Rectal smooth muscle tissue (tissue), 1 donor: ENCODE data around the gene BAZ1B.
"Not testable (repeated sequence)": the region's sequence is repeated elsewhere in the genome, so short reads cannot be mapped to it uniquely, and the experiment has no call there.

Experiments
- H3K27ac ChIP-seq: one replicate; pipeline ENCODE4 v1.7.0; 2013; ENCODE audit warnings: low read depth, low read length, inconsistent platforms
- H3K27me3 ChIP-seq: one replicate; pipeline ENCODE4 v1.7.0; 2013; ENCODE audit warnings: low read length; ENCODE audit not compliant: control insufficient read depth, insufficient read depth
- H3K36me3 ChIP-seq: one replicate; pipeline ENCODE4 v1.7.0; 2013; ENCODE audit warnings: low read length; ENCODE audit not compliant: control insufficient read depth, insufficient read depth
- H3K4me1 ChIP-seq: one replicate; pipeline ENCODE4 v1.7.0; 2013; ENCODE audit warnings: low read length; ENCODE audit not compliant: control insufficient read depth, insufficient read depth
- H3K4me3 ChIP-seq: one replicate; pipeline ENCODE4 v1.7.0; 2013; ENCODE audit warnings: low read length
- H3K9ac ChIP-seq: one replicate; pipeline ENCODE4 v1.7.0; 2013; ENCODE audit warnings: low read length

BAZ1B gene

DNA sequence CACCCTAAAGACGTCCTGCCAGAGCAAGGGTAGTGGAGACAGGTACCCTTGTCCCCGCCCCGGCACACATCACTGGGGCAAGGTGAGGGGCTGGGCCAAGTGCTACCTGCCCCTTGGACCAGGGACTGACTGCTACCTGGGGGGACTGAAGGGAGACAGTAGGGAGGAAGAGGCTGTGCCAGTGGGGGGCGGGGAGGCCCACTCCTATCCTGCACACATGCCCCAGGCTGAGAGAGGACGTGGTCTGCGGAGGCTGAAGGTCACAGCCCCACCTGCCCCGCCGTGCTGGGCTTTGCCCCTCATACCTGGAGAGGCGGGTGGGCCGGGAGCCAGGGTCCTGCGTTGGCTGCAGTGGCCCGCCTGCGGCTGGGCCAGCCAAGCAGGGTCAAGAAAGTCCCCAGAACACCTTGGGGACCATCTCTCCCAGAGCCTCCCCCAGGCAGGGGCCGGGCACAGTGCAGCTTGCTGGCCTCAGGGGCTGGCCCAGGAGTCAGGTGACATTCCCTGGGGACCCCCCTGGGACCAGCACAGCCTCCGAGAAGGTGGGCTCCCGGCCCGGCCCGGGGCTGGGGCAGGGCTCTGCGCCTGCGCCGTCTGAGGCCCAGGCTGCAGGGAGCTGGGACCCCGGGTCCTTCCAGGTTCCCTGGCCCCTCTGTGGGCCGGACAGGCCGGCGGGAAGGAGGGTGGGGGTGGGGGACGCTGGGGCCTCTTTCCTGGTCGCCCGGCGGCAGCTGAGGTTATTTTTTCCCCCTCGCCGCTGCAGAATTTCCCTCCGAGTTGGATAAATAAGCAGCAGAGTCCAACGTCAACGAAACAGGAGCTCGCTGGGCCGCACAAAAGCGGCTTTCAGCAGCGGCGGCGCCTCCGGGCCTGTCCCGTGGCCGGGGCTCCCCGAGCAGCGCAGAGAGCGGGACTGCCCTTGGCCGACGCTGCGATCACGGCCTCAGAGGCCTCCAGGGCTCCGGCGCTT lies 98.3 kb downstream of the BAZ1B start:
- Histone ChIP-seq H3K27me3 (peaks cover under 1% of the 10 kb centered on the region), H3K9ac (no peak overlapping the region), H3K4me1 (no peaks in the 10 kb centered on the region), H3K36me3 (no peaks in the 10 kb centered on the region), H3K4me3 (no peak overlapping the region), H3K27ac (no peak overlapping the region)

DNA sequence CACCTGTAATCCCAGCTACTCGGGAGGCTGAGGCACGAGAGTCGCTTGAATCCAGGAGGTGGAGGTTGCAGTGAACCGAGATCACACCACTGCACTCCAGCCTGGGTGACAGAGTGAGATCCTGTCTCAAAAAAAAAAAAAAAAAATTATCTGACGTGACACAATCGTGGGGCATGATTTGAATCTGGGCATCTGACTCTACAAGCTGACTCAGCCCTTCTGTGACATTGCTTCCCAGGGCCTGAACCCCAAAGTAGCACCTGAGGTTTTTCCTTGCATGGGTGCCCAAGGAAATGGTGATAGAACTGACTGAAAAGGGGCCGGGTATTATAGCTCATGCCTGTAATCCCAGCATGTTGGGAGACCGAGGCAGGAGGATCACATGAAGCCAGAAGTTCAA lies 101.5 kb downstream of the BAZ1B start:
- H3K27ac ChIP-seq: not testable (repeated sequence)

GRCh38 chr7:73420016-73420415 lies 102.1 kb downstream of the BAZ1B start:
- not testable (repeated sequence) for H3K4me1 ChIP-seq

More for the DNA sequence above, 101.5 kb downstream of the BAZ1B start:
- not testable (repeated sequence) for H3K36me3 ChIP-seq, H3K27me3 ChIP-seq, H3K4me3 ChIP-seq, H3K9ac ChIP-seq, H3K4me1 ChIP-seq

GRCh38 chr7:73418113-73418703 lies 103.9 kb downstream of the BAZ1B start:
- Histone ChIP-seq H3K4me3 (no peak overlapping the region), H3K36me3 (no peaks in the 10 kb centered on the region), H3K4me1 (no peaks in the 10 kb centered on the region), H3K27me3 (no peaks in the 10 kb centered on the region), H3K27ac (no peak overlapping the region), H3K9ac (no peak overlapping the region)

More at GRCh38 chr7:73420016-73420415, 102.1 kb downstream of the BAZ1B start:
- not testable (repeated sequence) for H3K9ac ChIP-seq, H3K36me3 ChIP-seq, H3K27ac ChIP-seq, H3K4me3 ChIP-seq, H3K27me3 ChIP-seq

DNA sequence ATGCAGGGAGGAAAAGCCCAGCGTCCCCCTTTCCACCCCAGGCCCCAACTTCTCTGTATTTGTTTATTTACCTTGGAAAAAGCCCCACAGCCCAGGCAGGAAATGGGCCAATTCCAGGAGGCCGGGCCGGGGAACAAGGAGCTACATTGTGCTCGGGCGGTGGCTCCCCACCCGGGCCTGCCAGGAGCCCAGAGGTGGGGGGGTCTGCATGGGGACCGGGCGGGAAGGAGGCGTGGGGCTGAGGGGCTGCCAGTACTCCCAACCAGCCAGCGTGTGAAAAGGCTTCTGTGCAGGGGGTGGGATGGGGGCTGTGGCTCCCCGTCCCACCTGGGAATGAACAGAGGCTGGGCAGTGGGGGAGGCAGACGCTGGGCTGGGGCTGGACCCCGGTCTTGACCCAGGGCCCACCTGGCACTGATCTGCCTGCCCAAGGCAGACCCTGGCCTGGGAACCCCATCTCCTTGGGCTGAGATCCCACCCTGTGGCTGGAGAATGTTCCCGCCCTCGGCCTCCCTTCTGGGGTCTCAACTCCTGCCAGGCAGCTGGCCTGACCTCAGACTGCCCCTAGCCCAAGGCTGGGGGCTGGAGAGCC lies 111.5 kb downstream of the BAZ1B start:
- H3K36me3 ChIP-seq, H3K4me3 ChIP-seq, H3K4me1 ChIP-seq, H3K27ac ChIP-seq, H3K27me3 ChIP-seq, H3K9ac ChIP-seq: not testable (repeated sequence)

GRCh38 chr7:73404860-73405259 lies 117.2 kb downstream of the BAZ1B start:
- not testable (repeated sequence) for H3K36me3 ChIP-seq, H3K27me3 ChIP-seq, H3K27ac ChIP-seq, H3K4me1 ChIP-seq, H3K4me3 ChIP-seq, H3K9ac ChIP-seq

DNA sequence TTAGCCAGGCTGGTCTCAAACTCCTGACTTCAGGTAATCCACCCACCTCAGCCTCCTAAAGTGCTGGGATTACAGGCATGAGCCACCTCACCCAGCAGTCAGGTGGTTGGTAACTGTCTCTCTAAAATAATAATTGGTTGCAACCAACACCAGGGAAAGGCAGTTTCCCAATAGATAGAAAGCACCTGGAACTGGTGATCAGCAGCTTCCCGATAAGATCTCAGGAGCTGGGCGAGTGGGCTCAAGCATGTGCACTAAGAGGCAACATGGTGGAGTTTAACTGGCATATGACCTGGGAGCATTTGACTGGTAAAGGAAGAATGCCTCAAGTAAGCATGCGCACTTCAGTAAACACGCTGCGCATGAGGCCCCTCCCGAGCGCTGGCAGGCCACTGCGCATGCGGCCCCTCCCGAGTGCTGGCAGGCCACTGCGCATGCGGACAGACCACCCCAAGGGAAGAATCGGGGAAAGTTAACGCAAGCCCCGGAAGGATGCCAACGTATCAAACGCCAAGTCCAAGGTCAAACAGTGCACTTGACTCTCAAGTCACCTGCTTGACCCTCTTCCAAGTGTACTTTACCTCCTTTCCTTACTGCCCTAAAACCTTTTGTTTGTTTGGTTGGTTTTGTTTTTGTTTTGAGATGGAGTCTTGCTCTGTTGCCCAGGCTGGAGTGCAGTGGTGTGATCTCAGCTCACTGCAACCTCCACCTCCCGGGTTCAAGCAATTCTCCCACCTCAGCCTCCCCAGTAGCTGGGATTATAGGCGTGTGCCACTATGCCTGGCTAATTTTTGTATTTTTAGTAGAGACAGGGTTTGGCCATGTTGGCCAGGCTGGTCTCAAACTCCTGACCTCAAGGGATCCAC lies 122.7 kb downstream of the BAZ1B start:
- not testable (repeated sequence) for H3K27me3 ChIP-seq, H3K4me1 ChIP-seq, H3K9ac ChIP-seq, H3K36me3 ChIP-seq, H3K27ac ChIP-seq
- peak overlapping the region; percentile 50 for H3K4me3 ChIP-seq

GRCh38 chr7:73397521-73398281 lies 124.4 kb downstream of the BAZ1B start:
- H3K36me3 ChIP-seq: no peaks in the 10 kb centered on the region
- no peak overlapping the region for H3K27ac ChIP-seq
- H3K4me3 ChIP-seq: no peak overlapping the region
- no peaks in the 10 kb centered on the region for H3K27me3 ChIP-seq
- no peak overlapping the region for H3K9ac ChIP-seq
- H3K4me1 ChIP-seq: no peaks in the 10 kb centered on the region

DNA sequence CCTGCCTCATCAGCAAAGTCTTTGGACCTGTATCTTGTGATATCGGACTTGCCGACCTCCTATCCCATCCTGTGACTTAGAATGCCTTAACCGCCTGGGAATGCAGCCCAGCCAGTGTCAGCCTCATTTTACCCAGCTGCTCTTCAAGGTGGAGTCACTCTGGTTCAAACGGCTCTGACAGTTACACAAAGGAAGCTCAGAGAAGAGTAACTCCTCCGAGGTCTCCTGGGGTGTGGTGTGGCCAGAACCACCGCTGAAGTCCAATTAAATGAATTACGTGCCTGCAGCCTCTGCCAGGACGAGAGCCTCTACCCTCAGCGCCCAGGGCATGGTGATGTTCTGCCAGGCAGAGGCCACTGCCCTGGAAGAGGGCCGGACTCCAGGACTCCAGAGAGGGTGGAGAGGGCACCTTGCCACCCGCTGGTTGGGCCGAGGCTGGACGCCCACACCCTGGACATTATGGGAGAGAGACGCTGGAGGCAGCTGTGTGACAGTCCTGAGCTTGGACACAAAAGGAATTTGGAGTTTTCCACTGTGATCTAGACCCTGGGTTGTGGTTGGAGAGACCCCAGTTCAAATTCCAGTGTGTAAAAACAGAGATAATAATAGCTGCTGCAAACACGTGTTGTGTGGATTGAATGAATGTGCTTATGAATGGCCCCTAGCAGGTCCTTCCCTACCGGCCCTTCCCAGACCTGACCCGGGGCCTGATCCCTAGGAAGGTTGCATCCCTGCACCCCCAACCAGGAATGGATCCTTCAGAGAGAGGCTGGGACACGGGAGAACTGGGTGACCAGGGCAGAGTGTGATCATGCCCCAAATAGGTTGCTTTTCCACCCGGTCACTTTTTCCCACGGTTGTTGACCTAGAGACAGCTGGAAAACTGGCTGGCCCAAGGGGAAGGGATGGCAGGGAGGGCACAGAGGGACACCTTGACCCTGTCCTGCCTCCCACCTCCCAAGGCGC lies 126.3 kb downstream of the BAZ1B start:
- no peak overlapping the region for H3K4me3 ChIP-seq
- H3K36me3 ChIP-seq: no peaks in the 10 kb centered on the region
- no peak overlapping the region for H3K9ac ChIP-seq
- no peaks in the 10 kb centered on the region for H3K4me1 ChIP-seq
- no peak overlapping the region for H3K27ac ChIP-seq
- H3K27me3 ChIP-seq: no peaks in the 10 kb centered on the region

GRCh38 chr7:73394422-73394821 lies 127.7 kb downstream of the BAZ1B start:
- Histone ChIP-seq H3K27me3 (no peaks in the 10 kb centered on the region), H3K36me3 (no peaks in the 10 kb centered on the region), H3K9ac (no peak overlapping the region), H3K4me1 (no peaks in the 10 kb centered on the region), H3K4me3 (no peak overlapping the region), H3K27ac (no peak overlapping the region)

DNA sequence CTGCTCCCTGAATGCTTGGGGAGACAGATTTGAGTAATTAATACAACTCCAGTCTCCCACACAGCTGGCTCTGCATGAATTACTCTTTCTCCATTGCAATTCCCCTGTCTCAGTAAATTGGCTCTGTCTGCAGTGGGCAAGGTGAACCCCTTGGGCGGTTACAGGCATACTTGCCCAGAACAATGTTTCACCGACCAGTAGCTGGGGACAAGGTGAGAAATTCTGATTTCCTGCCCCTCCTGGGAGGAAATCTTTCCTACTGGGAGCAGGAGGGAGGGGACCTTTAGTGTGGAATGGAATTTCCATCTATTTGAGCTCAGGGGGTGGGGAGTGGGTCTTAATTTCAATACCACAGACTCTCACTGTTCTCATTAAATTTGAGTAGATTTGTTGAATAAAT lies 130.7 kb downstream of the BAZ1B start:
- Histone ChIP-seq H3K9ac (no peak overlapping the region), H3K4me3 (no peak overlapping the region), H3K4me1 (no peaks in the 10 kb centered on the region), H3K36me3 (no peaks in the 10 kb centered on the region), H3K27ac (no peak overlapping the region), H3K27me3 (no peaks in the 10 kb centered on the region)
